Glutamatergic neuron (in vitro differentiated cells): Measurements from ENCODE around the gene SLC22A8. TPM values are rescaled to one million over a fixed set of nuclear protein-coding genes. Genes with fewer than 3 reads are reported as not detected.
"Not testable (repeated sequence)": the region's sequence is repeated elsewhere in the genome, so short reads cannot be mapped to it uniquely, and the experiment has no call there.

Experiments
- DNase-seq: peaks from one replicate; pipeline ENCODE4 v3.0.0; 2022
- H3K27ac Mint-ChIP-seq: one replicate; pipeline ENCODE4 v1.8.0; 2020; ENCODE audit warnings: mild to moderate bottlenecking, mixed read lengths, inconsistent platforms; ENCODE audit not compliant: unreplicated experiment
- H3K27me3 Mint-ChIP-seq: one replicate; pipeline ENCODE4 v1.8.0; 2020; ENCODE audit warnings: mild to moderate bottlenecking, moderate library complexity, mixed read lengths, inconsistent platforms; ENCODE audit not compliant: unreplicated experiment
- H3K36me3 Mint-ChIP-seq: one replicate; pipeline ENCODE4 v1.8.0; 2020; ENCODE audit warnings: mild to moderate bottlenecking, mixed read lengths, inconsistent platforms; ENCODE audit not compliant: unreplicated experiment
- H3K4me1 Mint-ChIP-seq: one replicate; pipeline ENCODE4 v1.8.0; 2020; ENCODE audit warnings: mild to moderate bottlenecking, low read depth, mixed read lengths, inconsistent platforms; ENCODE audit not compliant: unreplicated experiment
- H3K4me3 Mint-ChIP-seq: one replicate; pipeline ENCODE4 v1.8.0; 2020; ENCODE audit warnings: mild to moderate bottlenecking, mixed read lengths, inconsistent platforms; ENCODE audit not compliant: unreplicated experiment
- H3K9me3 Mint-ChIP-seq: one replicate; pipeline ENCODE4 v1.8.0; 2020; ENCODE audit warnings: mild to moderate bottlenecking, moderate library complexity, mixed read lengths, inconsistent platforms; ENCODE audit not compliant: unreplicated experiment
- long read RNA-seq: library from polyadenylated mRNA; unstranded; transcript quantifications from one replicate; pipeline ENCODE4 v2.0.0, GENCODE V29; 2020; ENCODE audit not compliant: unreplicated experiment
- total RNA-seq: library from RNA; stranded (reverse); fragmentation: NEBNext Ultra II Directional; extraction: Animal tissue kit (Norgen Biotek cat#: 25700); gene quantifications from one replicate; pipeline ENCODE4 v1.2.1, GENCODE V29; 2021; ENCODE audit not compliant: unreplicated experiment
- TF ChIP-seq, protein P1 (sequence below): fragments of 200-600 bp; sonication (generic); IDR thresholded peaks from one replicate; pipeline ENCODE4 v1.5.0; 2021; ENCODE audit not compliant: partially characterized antibody, unreplicated experiment

The SLC22A8 gene, protein sequence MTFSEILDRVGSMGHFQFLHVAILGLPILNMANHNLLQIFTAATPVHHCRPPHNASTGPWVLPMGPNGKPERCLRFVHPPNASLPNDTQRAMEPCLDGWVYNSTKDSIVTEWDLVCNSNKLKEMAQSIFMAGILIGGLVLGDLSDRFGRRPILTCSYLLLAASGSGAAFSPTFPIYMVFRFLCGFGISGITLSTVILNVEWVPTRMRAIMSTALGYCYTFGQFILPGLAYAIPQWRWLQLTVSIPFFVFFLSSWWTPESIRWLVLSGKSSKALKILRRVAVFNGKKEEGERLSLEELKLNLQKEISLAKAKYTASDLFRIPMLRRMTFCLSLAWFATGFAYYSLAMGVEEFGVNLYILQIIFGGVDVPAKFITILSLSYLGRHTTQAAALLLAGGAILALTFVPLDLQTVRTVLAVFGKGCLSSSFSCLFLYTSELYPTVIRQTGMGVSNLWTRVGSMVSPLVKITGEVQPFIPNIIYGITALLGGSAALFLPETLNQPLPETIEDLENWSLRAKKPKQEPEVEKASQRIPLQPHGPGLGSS
- not detected for total RNA-seq
- long read RNA-seq = 0 reads

DNA sequence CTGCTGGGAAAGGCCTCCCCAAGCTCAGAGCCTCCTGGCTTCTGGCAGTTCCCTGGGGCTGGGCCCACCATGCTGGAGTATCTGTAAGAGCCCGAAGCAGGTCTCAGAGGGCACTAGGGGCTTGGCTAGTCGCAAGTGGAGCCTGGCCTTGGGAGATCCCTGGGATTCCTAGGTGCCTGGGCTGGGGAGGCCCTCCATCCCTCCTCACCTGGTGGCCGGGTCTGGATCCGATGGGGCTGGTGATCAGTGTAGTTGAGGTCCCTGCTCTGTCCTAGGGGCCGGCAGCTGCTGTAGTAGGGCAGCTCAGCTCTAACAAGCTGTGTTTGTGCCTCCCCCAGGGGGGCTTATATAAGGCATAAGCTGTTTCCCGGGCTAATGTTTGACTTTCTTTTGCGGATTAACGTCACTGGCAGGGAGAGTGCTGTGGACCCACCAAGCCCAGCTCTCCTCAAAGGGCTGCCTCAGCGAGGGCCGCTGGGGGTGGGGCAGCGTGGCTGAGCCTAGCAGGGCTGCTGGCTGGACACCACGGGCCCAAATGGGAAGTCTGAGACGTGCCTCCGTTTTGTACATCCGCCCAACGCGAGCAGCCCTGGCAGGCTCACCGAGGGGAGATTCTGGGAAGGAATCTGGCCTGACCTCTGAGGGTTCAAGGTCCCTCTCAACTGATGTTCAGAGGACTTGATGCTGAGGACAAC, at the start of gene SLC22A8:
Gene SLC22A8, minus strand, starts transcription at position 321 of the 695 bp plus-strand sequence. CDS start 883 bp downstream, outside the sequence.
- no peak for DNase-seq
- peaks cover 7% of the 10 kb centered on the region for H3K27me3 Mint-ChIP-seq
- peaks cover 8% of the 10 kb centered on the region for H3K9me3 Mint-ChIP-seq
- no peaks in the 10 kb centered on the region for H3K36me3 Mint-ChIP-seq
- TF ChIP-seq, protein P1, sequence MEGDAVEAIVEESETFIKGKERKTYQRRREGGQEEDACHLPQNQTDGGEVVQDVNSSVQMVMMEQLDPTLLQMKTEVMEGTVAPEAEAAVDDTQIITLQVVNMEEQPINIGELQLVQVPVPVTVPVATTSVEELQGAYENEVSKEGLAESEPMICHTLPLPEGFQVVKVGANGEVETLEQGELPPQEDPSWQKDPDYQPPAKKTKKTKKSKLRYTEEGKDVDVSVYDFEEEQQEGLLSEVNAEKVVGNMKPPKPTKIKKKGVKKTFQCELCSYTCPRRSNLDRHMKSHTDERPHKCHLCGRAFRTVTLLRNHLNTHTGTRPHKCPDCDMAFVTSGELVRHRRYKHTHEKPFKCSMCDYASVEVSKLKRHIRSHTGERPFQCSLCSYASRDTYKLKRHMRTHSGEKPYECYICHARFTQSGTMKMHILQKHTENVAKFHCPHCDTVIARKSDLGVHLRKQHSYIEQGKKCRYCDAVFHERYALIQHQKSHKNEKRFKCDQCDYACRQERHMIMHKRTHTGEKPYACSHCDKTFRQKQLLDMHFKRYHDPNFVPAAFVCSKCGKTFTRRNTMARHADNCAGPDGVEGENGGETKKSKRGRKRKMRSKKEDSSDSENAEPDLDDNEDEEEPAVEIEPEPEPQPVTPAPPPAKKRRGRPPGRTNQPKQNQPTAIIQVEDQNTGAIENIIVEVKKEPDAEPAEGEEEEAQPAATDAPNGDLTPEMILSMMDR = no peak
- H3K4me3 Mint-ChIP-seq = no peak within 1 kb of the TSS
- H3K4me1 Mint-ChIP-seq = peaks cover 3% of the 10 kb centered on the region
- H3K27ac Mint-ChIP-seq = no peak within 1 kb of the TSS

DNA sequence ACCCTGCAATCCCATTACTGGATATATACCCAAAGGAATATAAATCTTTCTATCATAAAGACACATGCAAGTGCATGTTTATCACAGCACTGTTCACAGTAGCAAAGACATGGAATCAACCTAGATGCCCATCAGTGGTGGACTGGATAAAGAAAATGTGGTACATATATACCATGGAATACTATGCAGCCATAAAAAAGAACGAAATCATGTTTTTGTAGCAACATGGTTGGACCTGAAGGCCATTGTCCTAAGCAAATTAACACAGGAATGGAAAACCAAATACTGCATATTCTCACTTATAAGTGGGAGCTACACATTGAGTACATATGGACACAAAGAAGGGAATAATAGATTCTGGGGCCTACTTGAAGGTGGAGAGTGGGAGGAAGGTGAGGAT, 30.6 kb upstream of the SLC22A8 start:
- not testable (repeated sequence) for H3K36me3 Mint-ChIP-seq, H3K27ac Mint-ChIP-seq, DNase-seq, H3K4me3 Mint-ChIP-seq, H3K4me1 Mint-ChIP-seq, H3K27me3 Mint-ChIP-seq, H3K9me3 Mint-ChIP-seq

GRCh38 chr11:63042596-63042995, 27.0 kb upstream of the SLC22A8 start:
- no peak overlapping the region for H3K4me3 Mint-ChIP-seq
- TF ChIP-seq, protein P1 = no peak

DNA sequence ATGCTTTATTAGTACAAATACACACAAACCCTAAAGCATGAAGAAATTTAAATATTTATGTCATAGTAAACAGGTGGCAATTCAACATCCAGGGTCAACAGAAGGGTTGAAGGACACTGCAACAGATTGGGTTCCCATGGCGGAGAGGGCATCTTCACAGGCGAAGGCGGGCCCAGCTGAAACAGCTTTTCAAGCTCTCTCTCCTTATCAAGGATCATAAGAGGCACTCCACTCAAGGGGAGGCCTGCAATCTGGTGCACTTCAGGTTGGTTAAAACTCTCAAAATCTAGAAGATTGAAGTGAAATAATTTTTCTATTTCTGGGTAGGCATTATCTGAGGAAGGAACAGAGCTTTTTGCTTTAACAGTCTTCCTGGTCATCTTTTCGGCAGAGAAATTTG, 16.8 kb upstream of the SLC22A8 start:
- H3K27ac Mint-ChIP-seq = no peak overlapping the region
- no peak for DNase-seq
- peaks cover 1% of the 10 kb centered on the region for H3K27me3 Mint-ChIP-seq
- TF ChIP-seq, protein P1 = no peak
- H3K36me3 Mint-ChIP-seq = no peaks in the 10 kb centered on the region
- H3K9me3 Mint-ChIP-seq = no peaks in the 10 kb centered on the region
- H3K4me1 Mint-ChIP-seq = no peaks in the 10 kb centered on the region
- H3K4me3 Mint-ChIP-seq = no peak overlapping the region

More at GRCh38 chr11:63042596-63042995, 27.0 kb upstream of the SLC22A8 start:
- Mint-ChIP-seq H3K27me3 (peaks cover 2% of the 10 kb centered on the region), H3K36me3 (peaks cover 9% of the 10 kb centered on the region), H3K9me3 (peaks cover 5% of the 10 kb centered on the region), H3K27ac (no peak overlapping the region), H3K4me1 (no peaks in the 10 kb centered on the region)
- no peak for DNase-seq

- Mint-ChIP-seq H3K27ac (peak overlapping the region; percentile 84), H3K4me1 (peaks cover 16% of the 10 kb centered on the region), H3K27me3 (peaks cover 3% of the 10 kb centered on the region), H3K4me3 (peak overlapping the region; percentile 55), H3K36me3 (no peaks in the 10 kb centered on the region), H3K9me3 (peaks cover 2% of the 10 kb centered on the region)
- peak; percentile 96 for DNase-seq
- TF ChIP-seq, protein P1 = peak; percentile 100
Observed at GRCh38 chr11:63023841-63024648, 8.4 kb upstream of the SLC22A8 start.
